GM12878 (cell line): ENCODE measurements around the gene CTNNB1. TPM values are rescaled to one million over a fixed set of nuclear protein-coding genes. Genes with fewer than 3 reads are reported as not detected.

Experiments used
- ATAC-seq: fragments of 200-7000 bp; cut with Tn5 transposase; 3 replicates; pipeline ENCODE4 v1.9.1; 2020; ENCODE audit warnings: mild to moderate bottlenecking, moderate library complexity
- BruUV-seq: library from RNA; stranded (reverse); fragments of 400-500 nt; replicated peaks from 2 replicates; lab custom pipeline; 2021; lab: Mats Ljungman, UMichigan
- CTCF ChIA-PET: fragments of 300-600 bp; sonication (Branson Sonifier 250); formaldehyde crosslinking; extraction: SDS; loops from one replicate; lab custom pipeline; 2021; ENCODE audit warnings: inconsistent platforms; lab: Yijun Ruan, JAX
- POLR2A ChIA-PET: fragments of 350-600 bp; formaldehyde crosslinking; extraction: SDS; loops from one replicate; lab custom pipeline; 2021; ENCODE audit warnings: inconsistent platforms; lab: Charles Lee
- RAD21 ChIA-PET: fragments of 300-600 bp; sonication (Branson Sonifier 250); formaldehyde crosslinking; loops from one replicate; lab custom pipeline; 2023; ENCODE audit warnings: antibody characterized with exemption; ENCODE audit not compliant: unreplicated experiment; lab: Charles Lee
- SMC1A ChIA-PET: fragments of 300-600 bp; sonication (Branson Sonifier 250); formaldehyde crosslinking; loops from one replicate; lab custom pipeline; 2023; ENCODE audit not compliant: unreplicated experiment, uncharacterized antibody; lab: Charles Lee
- DNase-seq: peaks from one replicate; pipeline ENCODE4 v3.0.0-alpha.2; 2011; ENCODE audit warnings: low read depth, low spot score
- FAIRE-seq: peaks from 3 replicates; lab custom pipeline; 2011; peaks lifted over from hg19 to GRCh38; lab: Jason Lieb, UNC
- H2AFZ ChIP-seq: 2 replicates; pipeline ENCODE4 v1.6.0; 2011; ENCODE audit warnings: low read depth, low read length, control low read depth; ENCODE audit not compliant: control insufficient read depth
- H3K27ac ChIP-seq: 2 replicates; pipeline ENCODE4 v1.5.1; 2011; ENCODE audit warnings: control low read depth; ENCODE audit not compliant: control insufficient read depth, insufficient read depth
- H3K27me3 ChIP-seq, 2 experiments: replicated peaks in 1 of 2; 2 replicates each; pipeline versions ENCODE4 v1.6.0 to v1.6.1; 2011; ENCODE audit warnings: low read length in 1 of 2; ENCODE audit not compliant: control insufficient read depth in 2 of 2, insufficient read depth in 2 of 2
- H3K36me3 ChIP-seq, 2 experiments: 2 replicates each; pipeline ENCODE4 v1.5.1; 2011; ENCODE audit warnings: low read length in 1 of 2; ENCODE audit not compliant: control insufficient read depth in 2 of 2, insufficient read depth in 2 of 2
- H3K4me1 ChIP-seq: 2 replicates; pipeline ENCODE4 v1.6.1; 2011; ENCODE audit warnings: mild to moderate bottlenecking, low read length, moderate library complexity, mixed read lengths; ENCODE audit not compliant: control insufficient read depth, insufficient read depth
- H3K4me2 ChIP-seq: 2 replicates; pipeline ENCODE4 v1.6.0; 2011; ENCODE audit warnings: control low read depth; ENCODE audit not compliant: control insufficient read depth, insufficient read depth
- H3K4me3 ChIP-seq: fragments of 200-600 bp; sonication (generic); 2 replicates; pipeline ENCODE4 v1.5.1; 2016
- H3K79me2 ChIP-seq: 2 replicates; pipeline ENCODE4 v1.6.0; 2011; ENCODE audit warnings: low read length; ENCODE audit not compliant: control insufficient read depth, insufficient read depth
- H3K9ac ChIP-seq: 2 replicates; pipeline ENCODE4 v1.8.0; 2011; ENCODE audit warnings: low read length, control low read depth, mixed read lengths; ENCODE audit not compliant: control insufficient read depth, insufficient read depth
- H3K9me3 ChIP-seq: replicated peaks from 3 replicates; pipeline ENCODE4 v1.5.1; 2011; ENCODE audit warnings: mild to moderate bottlenecking, low read length; ENCODE audit not compliant: control insufficient read depth, insufficient read depth
- H4K20me1 ChIP-seq: 2 replicates; pipeline ENCODE4 v1.6.0; 2011; ENCODE audit not compliant: control insufficient read depth, insufficient read depth
- CREM ChIP-seq: IDR thresholded peaks from 2 replicates; pipeline ENCODE4 v1.6.1; 2014; ENCODE audit warnings: antibody characterized with exemption, low read depth
- ETV6 ChIP-seq, 2 experiments: fragments of 450-650 bp in 1 of 2; IDR thresholded peaks in 1 of 2; conservative IDR thresholded peaks in 1 of 2; 2 replicates each; pipeline ENCODE4 v1.6.1; 2014; ENCODE audit warnings: antibody characterized with exemption in 1 of 2, borderline replicate concordance in 1 of 2, low read depth in 1 of 2, mild to moderate bottlenecking in 1 of 2, moderate library complexity in 1 of 2
- GABPA ChIP-seq: IDR thresholded peaks from 2 replicates; pipeline ENCODE4 v1.6.1; 2014; ENCODE audit warnings: antibody characterized with exemption, low read depth, mild to moderate bottlenecking, inconsistent platforms
- HDAC6 ChIP-seq: fragments of 200-600 bp; sonication (generic); IDR thresholded peaks from one replicate; pipeline ENCODE4 v1.8.0; 2017; ENCODE audit warnings: antibody characterized with exemption; ENCODE audit not compliant: unreplicated experiment
- KLF5 ChIP-seq: fragments of 450-650 bp; IDR thresholded peaks from 2 replicates; pipeline ENCODE4 v1.6.1; 2014; ENCODE audit warnings: mild to moderate bottlenecking; ENCODE audit not compliant: partially characterized antibody
- MEF2B ChIP-seq: fragments of 450-650 bp; IDR thresholded peaks from 2 replicates; pipeline ENCODE4 v1.6.1; 2018; ENCODE audit warnings: mild to moderate bottlenecking, moderate library complexity; ENCODE audit not compliant: partially characterized antibody, poor library complexity, severe bottlenecking
- MYC ChIP-seq: IDR thresholded peaks from 2 replicates; pipeline ENCODE4 v1.6.1; 2011; ENCODE audit warnings: mild to moderate bottlenecking, low read length, moderate library complexity, inconsistent platforms; ENCODE audit not compliant: insufficient read depth, insufficient replicate concordance, insufficient read length, severe bottlenecking
- PAX5 ChIP-seq: IDR thresholded peaks from 2 replicates; pipeline ENCODE4 v1.6.1; 2011; ENCODE audit warnings: low read depth, low read length, borderline replicate concordance
- POLR2AphosphoS5 ChIP-seq: IDR thresholded peaks from 2 replicates; pipeline ENCODE4 v1.6.1; 2011; ENCODE audit warnings: mild to moderate bottlenecking, low read length, inconsistent platforms
- RAD21 ChIP-seq: IDR thresholded peaks from 2 replicates; pipeline ENCODE4 v1.6.1; 2011; ENCODE audit warnings: mild to moderate bottlenecking, low read depth, low read length, moderate library complexity; ENCODE audit not compliant: insufficient read depth
- RB1 ChIP-seq: fragments of 450-650 bp; formaldehyde crosslinking; IDR thresholded peaks from 2 replicates; pipeline ENCODE4 v1.6.1; 2017; ENCODE audit warnings: mild to moderate bottlenecking, borderline replicate concordance
- SUZ12 ChIP-seq: fragments of 200-600 bp; sonication (generic); IDR thresholded peaks from one replicate; pipeline ENCODE4 v1.6.1; 2018; ENCODE audit warnings: antibody characterized with exemption, mild to moderate bottlenecking; ENCODE audit not compliant: unreplicated experiment
- USF1 ChIP-seq: IDR thresholded peaks from 2 replicates; pipeline ENCODE4 v1.6.1; 2011; ENCODE audit warnings: borderline replicate concordance, low read depth, mild to moderate bottlenecking, moderate library complexity, mixed read lengths, low read length; ENCODE audit not compliant: insufficient read depth; ENCODE audit errors: extremely low read length
- ZNF687 ChIP-seq: fragments of 450-650 bp; IDR thresholded peaks from 2 replicates; pipeline ENCODE4 v1.6.1; 2017; ENCODE audit warnings: mild to moderate bottlenecking, moderate library complexity
- WGBS: methylation state at CpG from one replicate; pipeline ENCODE4 v1.1.6; 2016; ENCODE audit warnings: low lambda C conversion rate; ENCODE audit not compliant: insufficient replicate concordance, insufficient coverage; ENCODE audit errors: missing lambda C conversion rate; 5-methylcytosine and 5-hydroxymethylcytosine counted together
- in situ Hi-C: fragments of 300-500 bp; cut with MboI; formaldehyde crosslinking; loops from 9 replicates; pipeline ENCODE4 v1.14.3; 2018; ENCODE audit warnings: mixed read lengths
- intact Hi-C: fragments of 100-400 bp; cut with micrococcal nuclease; formaldehyde crosslinking; loops from one replicate; pipeline ENCODE4 v1.14.2; 2022; ENCODE audit not compliant: unreplicated experiment
- polyA plus RNA-seq, 11 experiments: library from polyadenylated mRNA; depleted of rRNA in 4 of 11; unstranded in 6 of 11; stranded (reverse) in 5 of 11; fragments of >200 nt; fragmentation: Nextera tagmentation in 4 of 11; fragmentation: Illumina TruSeq in 1 of 11; extraction: Ambion mirVana in 4 of 11; extraction: Trizol in 1 of 11; gene quantifications; 1 replicate in 1 of 11; 2 replicates in 10 of 11; pipeline versions ENCODE4 v1.2.1 to v1.2.3, GENCODE V29; 2011 to 2016; ENCODE audit warnings: inconsistent platforms in 2 of 11, missing spikeins in 2 of 11, low read depth in 1 of 11
- total RNA-seq, 4 experiments: library from RNA; depleted of rRNA in 3 of 4; stranded (reverse); fragments of >200 nt in 3 of 4; fragmentation: Illumina TruSeq in 1 of 4; extraction: Trizol in 1 of 4; gene quantifications; 2 replicates each; pipeline versions ENCODE4 v1.2.1 to v1.2.3, GENCODE V29; 2013 to 2021

Gene CTNNB1
- total and polyA plus RNA-seq, 10 of the 15 experiments (the other 5 are each of a cell fraction or from before 2014, with no cell fraction given), result 30.4 to 217 (median 138) TPM

GRCh38 chr3:41193794-41194539 is 5.3 kb upstream of the CTNNB1 start:
- Histone ChIP-seq H3K9ac (no peak overlapping the region), H3K9me3 (no peaks in the 10 kb centered on the region), H3K4me1 (peaks cover 10% of the 10 kb centered on the region), H4K20me1 (no peaks in the 10 kb centered on the region), H3K4me3 (no peak overlapping the region), H3K27me3 (no peaks in the 10 kb centered on the region), H3K79me2 (peaks cover 1% of the 10 kb centered on the region; the same call in 1 of the 2 replicates), H2AFZ (no peak overlapping the region), H3K27ac (no peak overlapping the region), H3K36me3 (no peaks in the 10 kb centered on the region), H3K4me2 (no peak overlapping the region)
- ChIA-PET POLR2A (no interaction called here), RAD21 (no interaction called here), CTCF (no interaction called here), SMC1A (interaction anchor here (0.6 kb wide), 1 partner anchor 671 kb away, joined by 3 read pairs; no protein-coding TSS in a partner anchor)
- DNase-seq, result no peak
- WGBS, result 60% methylated on average over 4 of the region's 4 CpGs
- in situ Hi-C loops (no loop called here), intact Hi-C loops (no loop called here)
- no TSS peak for BruUV-seq
- no peak for FAIRE-seq
- TF ChIP-seq USF1 (no peak), CREM (no peak), HDAC6 (no peak), ZNF687 (no peak), MYC (no peak), RAD21 (no peak), PAX5 (no peak), RB1 (no peak), GABPA (no peak), KLF5 (no peak), SUZ12 (no peak), POLR2AphosphoS5 (no peak), ETV6 (conservative IDR thresholded peaks at IDR 0.05 in 1 of 2, IDR thresholded peaks at IDR 0.05 in 1 of 2; ENCODE audit: borderline replicate concordance in 1 of 2, low read depth in 1 of 2) (no peak), MEF2B (no peak)
- no peak for ATAC-seq
